Medulla oblongata (tissue), 1 donor: ENCODE results near the gene CEBPZOS.
A peak's percentile ranks its signal among the peaks of the same experiment; 100 is the strongest.

ENCODE experiments used
- DNase-seq: peaks from one replicate; pipeline ENCODE4 v3.0.0-alpha.2; 2015; ENCODE audit errors: extremely low spot score

Gene CEBPZOS

DNA sequence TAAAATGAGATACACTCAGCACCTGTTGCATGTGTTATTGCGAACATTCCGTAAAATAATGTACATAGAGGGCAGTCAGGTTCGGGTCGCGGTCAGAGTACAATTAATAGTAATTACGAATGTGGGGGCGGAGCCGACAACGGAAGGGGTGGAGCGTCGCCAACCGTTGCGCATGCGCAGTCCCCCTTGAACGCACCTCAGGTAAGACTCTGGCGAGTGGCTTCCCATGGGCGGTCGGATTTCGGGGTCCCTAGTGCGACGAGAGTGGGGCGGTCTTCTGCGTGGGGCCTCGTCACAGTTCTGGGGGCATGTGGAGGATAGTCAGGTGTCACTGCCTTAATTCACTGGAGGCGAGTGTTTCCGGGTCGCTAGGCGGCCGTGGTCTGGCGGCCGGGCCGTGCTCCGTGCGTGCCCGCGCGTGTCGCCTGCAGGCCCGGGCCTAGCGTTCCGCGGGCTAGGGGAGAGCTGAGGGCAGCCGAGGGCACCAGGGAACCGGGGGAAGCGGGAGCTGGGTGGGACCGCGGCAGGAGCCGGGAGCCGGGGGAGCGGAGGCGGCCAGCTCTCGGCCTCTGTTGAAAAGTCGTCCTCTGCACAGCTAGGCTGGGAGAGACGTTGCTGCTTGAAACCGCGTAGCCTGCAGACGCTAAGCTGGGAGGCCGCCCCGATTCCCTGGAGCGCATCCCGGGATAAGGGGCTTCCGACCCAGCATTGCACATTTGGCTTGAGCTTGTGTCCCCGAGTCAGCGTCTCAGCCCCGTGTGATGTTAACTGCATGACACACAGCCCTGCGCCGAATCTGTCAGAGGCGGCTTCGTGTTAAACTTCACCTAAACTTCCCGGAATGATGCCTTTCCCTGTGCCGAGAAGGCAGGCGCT, at the start of gene CEBPZOS:
CEBPZOS (plus strand) TSS at position 177 of the 876 bp plus-strand sequence. CDS start 3,209 bp downstream, outside the sequence.
- peak; percentile 83 for DNase-seq

DNA sequence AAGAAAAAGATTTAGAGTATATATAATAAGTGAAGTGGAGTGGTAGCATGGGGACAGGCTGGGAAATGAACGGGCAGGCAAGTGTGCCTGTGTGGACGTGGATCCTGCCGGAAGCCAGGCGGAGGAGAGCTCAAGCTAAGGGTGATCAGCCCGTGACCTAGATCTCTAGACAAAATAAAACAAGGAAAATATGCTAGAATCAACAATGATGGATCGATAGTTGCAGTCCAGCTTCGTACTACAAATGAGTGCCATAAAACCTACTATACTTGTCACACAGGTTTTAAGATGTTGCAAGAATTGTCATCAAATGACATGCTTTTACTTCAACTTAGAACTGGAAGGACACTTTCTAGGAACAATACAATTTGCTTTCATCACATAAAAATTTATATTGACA, 48.0 kb upstream of the CEBPZOS start:
- DNase-seq = no peak

DNA sequence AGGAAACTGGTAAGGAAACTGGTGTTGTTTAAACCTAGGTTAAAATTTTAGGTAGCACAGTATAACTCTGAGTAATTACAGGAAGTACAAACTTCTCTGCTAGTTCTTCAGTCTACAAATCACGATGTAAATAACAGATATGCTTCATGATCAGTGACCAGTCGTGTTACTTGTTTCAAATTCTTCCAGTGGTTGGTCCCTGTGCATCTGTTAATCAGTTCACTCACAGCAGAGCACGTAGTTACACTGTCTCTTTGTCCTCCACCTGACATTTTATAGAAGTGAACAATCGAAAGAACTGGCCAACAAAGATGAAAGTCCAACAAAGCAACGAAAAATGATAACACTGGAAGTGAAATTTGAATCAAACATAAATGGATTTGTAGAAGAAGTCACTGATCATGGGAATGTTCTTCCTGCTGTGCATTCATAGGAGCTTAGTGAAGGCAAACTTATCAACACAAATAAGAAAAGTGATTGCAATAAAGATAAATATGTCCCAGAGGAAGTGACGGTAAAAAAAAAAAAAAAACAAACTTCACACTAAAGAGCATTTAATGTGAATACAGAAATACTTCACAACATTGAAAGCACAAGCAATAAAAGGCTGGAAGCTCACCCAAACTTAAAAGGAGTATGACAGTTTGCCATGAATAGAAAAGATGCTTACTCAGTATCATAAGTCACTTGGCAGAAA, 46.5 kb upstream of the CEBPZOS start:
- DNase-seq = no peak

DNA sequence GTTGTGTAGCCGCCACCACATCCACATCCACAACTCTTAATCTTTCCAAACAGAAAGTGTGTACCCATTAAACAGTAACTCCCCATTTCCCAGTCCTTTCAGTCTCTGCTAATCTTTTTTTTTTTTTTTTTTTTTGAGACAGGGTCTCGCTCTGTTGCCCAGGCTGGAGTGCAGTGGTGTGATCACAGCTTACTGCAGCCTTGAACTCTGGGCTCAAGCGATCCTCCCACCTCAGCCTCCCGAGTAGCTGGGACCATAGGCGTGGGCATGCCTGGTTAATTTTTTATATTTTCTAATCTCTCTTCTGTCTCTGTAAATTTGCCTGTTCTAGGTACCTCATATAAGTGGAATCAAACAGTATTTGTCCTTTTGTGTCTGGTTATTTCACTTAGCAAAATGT, 43.1 kb upstream of the CEBPZOS start:
- DNase-seq = no peak

- no peak for DNase-seq
Measured at GRCh38 chr2:37154785-37155184, 41.5 kb upstream of the CEBPZOS start.

DNA sequence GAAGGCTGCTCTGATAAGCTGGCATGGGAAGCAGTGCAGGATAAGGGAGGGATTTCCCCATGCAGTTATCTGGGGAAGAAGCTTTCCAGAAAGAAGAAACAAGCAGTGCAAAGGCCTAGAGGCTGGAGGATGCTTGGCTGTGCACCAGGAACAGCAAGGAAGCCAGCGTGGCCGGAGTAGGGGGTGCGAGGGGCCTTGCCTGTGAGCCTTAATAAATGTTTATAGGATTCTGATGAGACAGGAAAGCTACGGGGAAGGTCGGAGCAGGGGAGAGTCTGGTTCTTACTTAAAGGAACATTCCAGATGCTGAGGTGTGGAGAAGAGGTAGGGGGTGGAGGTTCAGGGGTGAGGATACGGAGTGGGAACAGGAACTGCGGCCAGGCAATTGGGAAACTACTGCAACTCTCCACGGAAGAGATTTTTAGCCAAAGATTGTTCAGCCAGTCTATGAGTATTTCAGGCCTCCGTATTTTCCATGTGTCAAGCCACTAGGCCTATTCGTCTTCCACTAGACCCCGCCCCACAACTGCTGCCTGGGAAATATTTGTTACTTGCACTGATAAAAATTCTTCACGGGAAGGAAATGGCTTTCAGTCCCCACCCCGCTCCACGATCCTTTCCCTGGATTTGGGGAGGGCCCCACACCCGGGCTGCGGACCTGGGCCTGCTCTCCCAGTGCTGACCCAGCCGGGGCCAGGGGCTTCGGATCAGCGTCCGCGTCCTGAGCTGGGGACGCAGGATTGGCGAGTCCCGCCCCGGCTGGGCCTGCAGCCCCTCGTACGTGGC, 40.0 kb upstream of the CEBPZOS start:
- peak; percentile 37 for DNase-seq

- DNase-seq = peak; percentile 74
Measured at GRCh38 chr2:37156857-37157714, 39.2 kb upstream of the CEBPZOS start, which contains the start of gene EIF2AK2. EIF2AK2 (minus strand) TSS chr2:37156980; CDS start chr2:37147806, 9,174 bp downstream.

- DNase-seq = no peak
Measured at GRCh38 chr2:37164757-37165156, 31.5 kb upstream of the CEBPZOS start.

- no peak for DNase-seq
Measured at GRCh38 chr2:37167636-37168180, 28.6 kb upstream of the CEBPZOS start.

DNA sequence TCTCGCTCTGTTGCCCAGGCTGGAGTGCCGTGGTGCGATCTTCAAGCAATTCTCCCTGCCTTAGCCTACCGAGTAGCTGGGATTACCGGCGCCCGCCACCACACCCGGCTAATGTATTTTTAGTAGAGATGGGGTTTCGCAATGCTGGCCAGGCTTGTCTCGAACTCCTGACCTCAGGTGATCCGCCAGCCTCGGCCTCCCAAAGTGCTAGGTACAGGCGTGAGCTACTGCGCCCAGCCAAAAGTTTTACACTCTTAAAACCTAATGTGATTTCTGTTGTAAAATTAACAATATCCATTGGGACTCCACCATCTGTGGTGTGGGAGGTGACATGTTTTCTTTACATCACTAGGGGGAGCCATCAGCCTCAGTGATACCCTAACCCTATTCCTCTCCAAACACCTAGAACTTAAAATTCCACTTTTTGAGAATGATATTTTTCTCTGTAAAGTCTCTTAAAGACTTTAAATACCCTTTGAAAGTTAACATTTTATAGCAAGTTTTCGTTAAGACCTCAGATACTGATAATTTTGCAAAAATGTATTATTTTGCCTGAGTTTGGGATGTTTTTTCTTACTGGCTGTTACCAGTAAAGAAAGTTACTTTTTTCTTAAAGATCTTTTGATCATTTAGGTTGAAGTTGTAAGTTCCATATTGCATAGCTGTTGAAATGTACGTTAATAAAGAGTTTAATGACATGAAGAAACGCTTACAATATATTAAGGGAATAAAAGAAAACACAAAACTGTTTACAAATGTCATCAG, 27.9 kb upstream of the CEBPZOS start:
- DNase-seq = peak; percentile 39

GRCh38 chr2:37171624-37171950, 24.7 kb upstream of the CEBPZOS start:
- no peak for DNase-seq

DNA sequence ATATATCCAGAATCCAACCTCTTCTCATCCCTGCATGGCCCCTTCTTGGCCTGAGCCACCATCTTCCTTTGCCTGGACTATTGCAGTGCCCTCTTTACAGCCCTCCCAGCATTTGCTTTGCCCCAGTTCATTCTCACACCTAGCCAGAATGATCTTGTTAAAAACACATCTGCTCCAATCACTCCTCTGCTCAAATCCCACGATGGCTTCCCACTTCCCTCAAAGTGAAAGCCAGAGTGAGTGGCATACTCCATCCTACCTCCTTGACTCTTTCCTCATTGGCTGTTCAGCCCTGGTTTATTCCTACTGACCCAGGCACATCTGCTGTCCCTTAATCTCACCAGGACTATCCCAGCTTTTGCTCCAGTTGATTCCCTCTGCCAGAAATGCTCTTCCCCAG, 22.6 kb upstream of the CEBPZOS start:
- DNase-seq = no peak

DNA sequence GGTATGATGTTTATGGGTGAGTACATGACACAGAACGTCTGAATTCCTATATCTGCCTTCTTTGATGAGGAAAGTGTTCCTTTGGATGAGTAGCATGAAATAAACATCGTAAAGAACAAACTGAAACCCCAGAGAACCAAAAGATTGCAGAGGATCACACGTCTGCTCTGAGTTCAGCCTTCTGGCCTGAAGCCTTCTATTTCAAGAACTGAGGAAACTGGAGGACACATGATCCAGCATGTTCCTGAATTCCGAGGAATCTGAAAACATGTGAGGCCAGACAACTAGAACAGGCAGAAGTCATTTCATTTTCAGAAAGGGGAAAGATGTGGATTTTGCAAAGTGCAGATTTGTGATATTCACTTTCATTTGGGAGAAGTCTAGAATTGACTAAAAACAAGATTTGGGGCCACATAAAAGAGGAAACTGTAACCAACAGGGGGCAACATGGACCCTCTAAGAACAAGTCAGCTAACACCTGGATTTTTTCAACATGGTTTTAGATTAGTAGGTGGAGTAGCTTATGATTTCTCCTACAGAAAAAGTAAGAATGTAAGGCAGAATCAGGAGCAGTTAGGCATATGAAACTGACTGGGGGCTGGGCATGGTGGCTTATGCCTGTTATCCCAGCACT, 16.2 kb upstream of the CEBPZOS start:
- DNase-seq = peak; percentile 57

GRCh38 chr2:37180640-37181039, 15.7 kb upstream of the CEBPZOS start:
- DNase-seq = no peak

GRCh38 chr2:37181726-37182684, 14.3 kb upstream of the CEBPZOS start:
- no peak for DNase-seq

DNA sequence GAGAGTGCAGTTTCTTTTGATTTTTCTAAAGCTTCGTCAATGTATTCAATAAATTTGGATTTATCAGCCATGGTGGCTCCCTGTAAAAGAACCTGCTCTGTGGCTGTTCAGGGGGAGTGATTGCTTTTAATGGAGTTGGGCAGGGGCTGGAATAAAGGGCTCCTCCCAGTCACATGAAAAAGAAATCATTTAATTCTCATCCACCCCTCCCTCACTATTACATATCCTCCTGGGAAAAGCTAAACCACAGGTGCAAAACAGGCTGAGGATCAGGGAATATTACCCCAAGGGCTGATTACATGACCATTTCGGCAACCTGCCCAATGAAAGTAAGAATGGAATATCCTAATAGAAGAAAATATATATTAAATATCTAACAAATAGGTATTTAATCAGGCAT, 7.7 kb upstream of the CEBPZOS start, which contains the start of gene SULT6B1:
SULT6B1 (minus strand) TSS at position 101 of the 400 bp plus-strand sequence; CDS start at position 71, 30 bp downstream.
- no peak for DNase-seq

DNA sequence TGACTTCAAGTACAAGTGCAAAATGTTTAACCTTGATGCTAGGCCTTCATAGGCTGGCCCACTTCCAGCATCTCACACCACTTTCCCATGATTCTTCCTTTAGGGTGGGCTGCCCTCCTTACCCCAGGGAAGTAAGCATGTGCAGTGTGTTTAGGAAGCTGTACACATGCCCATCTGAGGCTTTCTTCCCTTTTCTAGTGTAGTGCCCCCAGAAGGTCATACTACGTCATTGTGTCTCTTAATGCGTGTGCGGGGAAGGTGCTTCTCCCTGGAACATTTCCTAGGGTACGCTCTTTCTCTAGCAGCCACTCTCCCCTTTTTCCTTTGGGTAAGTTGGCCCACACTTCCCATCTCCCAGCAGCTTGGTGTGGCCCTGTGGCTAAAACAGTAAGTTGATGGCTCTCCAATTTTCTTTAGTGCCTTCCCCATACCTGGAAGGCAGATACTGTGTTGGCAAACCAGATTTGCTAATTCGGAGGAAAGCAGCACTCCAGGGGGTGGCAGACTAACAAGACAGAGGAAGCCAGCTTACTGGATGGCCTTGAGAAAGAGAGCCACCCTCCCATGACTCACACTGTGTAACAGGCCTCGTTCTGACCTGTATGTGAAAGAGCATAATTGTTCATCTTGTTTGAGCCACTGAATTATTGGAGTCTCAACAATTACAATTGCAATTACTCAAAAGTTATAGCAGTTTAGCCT, 6.7 kb upstream of the CEBPZOS start:
- peak; percentile 17 for DNase-seq

- DNase-seq = no peak
Measured at GRCh38 chr2:37190290-37190689, 6.0 kb upstream of the CEBPZOS start.
